ENCODE data around the gene RFX6.

Gene RFX6

DNA sequence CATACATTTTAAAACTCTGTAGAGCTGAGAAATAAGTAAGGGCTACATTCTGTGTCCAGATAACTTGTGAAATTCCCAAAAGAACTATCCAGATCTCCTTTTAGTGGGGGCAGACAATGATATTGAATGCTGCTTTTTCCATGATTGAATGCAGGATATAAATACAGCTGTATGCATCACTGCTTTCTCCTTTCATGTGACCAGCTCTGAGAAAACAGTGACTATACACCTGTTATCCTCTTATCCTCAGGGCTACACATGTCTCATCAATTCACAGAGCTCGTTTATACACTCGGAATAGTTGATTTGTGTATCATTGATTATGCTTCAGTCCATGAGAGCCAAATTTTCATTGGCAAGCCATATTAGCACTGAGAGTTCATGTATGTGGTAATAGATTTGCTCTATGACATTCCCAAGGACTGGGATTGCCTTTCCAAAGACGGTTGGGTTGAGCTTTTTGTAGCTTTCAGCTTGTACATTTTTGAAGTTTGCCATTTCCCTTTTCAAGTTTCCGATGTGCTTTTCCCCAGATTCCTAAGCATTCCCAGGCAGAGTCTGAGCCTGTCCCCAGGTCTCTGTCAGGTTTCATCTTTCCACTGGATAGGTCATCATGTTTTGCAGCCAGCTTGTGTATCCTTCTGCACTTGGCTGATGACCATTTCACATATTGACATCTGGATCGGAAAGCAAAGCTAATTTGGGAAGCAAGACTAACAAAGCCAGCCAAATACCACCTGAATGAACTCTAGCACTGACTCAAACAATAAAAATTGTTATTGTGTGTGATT lies 97.7 kb downstream of the RFX6 start:
- no peak for DNase-seq

DNA sequence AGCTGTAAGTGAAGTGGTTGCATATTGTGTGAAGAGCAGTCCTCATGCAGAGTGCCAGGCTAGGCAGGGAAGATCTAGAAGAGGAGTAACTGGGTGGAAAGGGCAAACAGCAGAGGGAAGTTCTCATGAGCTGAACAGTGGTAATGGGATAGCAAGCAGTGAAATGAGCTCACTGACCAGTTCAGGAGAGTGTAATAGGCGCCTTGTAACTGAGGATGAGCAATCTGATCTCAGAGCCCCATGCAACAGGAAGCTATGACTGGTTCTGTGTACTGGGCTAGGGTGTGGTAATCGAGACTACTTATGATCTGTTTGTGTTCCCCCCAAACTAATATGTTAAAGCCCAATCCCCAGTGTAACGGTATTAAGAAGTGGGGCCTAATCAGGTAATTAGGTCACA lies 98.6 kb downstream of the RFX6 start:
- DNase-seq: no peak

DNA sequence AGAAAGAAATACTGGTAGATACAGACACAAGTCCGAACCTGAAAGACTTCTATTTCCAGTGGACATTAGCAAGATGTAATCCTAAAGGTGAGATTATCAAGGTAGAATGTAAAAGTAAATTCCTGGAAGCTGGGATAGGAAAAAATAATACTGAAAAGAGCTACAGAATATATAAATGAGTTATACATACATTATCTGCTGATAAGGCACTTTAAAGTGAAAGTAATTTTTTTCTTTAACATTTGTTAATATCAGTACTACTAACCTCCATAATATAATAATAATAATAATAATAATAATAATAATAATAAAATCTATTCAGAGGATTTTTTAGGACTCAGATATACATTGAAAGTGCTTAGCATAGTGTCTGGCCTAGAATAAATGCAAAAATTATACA lies 102.5 kb downstream of the RFX6 start:
- DNase-seq: no peak

All from stimulated activated CD4-positive, alpha-beta T cell treated with anti-CD3 and anti-CD28 coated beads, Interleukin-1b, Interleukin-23, amount 100 ng/mL, for 48 hours (primary cell).